ENCODE results near the gene CCDC144A.
"Not testable (repeated sequence)": the region's sequence is repeated elsewhere in the genome, so short reads cannot be mapped to it uniquely, and the experiment has no call there.

Gene CCDC144A

DNA sequence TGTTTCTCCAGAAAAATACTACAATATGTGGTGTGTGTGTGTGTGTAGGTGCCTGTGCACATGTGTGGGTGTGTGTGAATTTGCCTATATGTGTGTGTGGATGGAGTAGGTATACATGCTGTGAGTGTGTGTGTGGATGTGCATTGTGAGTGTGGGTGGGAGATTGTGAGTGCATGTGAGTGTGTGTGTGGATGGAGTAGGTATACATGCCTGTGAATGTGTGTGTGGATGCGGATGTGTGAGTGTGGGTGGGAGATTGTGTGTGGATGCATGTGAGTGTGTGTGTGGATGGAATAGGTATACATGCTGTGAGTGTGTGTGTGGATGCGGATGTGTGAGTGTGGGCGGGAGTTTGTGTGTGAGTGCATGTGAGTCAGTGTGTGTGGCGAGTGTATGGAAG lies 116.6 kb downstream of the CCDC144A start:
- not testable (repeated sequence) for H3F3A ChIP-seq (ENCODE audit: insufficient read depth, low read length); H3K36me3 ChIP-seq (ENCODE audit: insufficient read depth, low read length); H3K9me3 ChIP-seq (ENCODE audit: low read length); H3K9me2 ChIP-seq (ENCODE audit: low read depth, low read length); H3K27ac ChIP-seq (ENCODE audit: low read depth, low read length, poor library complexity, severe bottlenecking); H3K4me2 ChIP-seq (ENCODE audit: low read length); H3K79me2 ChIP-seq (ENCODE audit: insufficient read depth, low read length); H3K9ac ChIP-seq (ENCODE audit: low read length); H3K27me3 ChIP-seq (ENCODE audit: insufficient read depth, low read length); H2AFZ ChIP-seq (ENCODE audit: low read length); H3K4me3 ChIP-seq (ENCODE audit: low read depth, low read length, poor library complexity, severe bottlenecking); H3K4me1 ChIP-seq (ENCODE audit: insufficient read depth, low read length, severe bottlenecking); H4K20me1 ChIP-seq (ENCODE audit: insufficient read depth, low read length)

DNA sequence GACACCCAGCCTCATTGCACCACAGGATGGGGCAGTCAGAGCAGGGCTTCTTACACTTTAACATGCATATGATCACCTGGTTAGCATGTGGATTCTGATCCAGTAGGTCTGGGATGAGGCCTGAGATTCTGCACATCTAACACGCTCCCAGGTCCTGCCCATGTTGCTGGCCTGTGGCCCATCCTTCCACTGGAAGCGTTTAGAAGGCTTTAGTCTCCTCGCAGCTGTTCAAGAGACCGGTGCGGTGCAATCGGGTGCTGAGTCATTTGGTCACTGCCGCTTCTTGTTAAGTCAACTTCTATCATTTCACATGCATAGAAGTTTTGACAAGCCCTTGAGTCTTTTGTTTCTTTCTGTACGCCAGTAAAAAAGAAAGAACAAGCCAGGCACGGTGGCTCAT lies 117.6 kb downstream of the CCDC144A start:
- not testable (repeated sequence) for H3K27ac ChIP-seq (ENCODE audit: low read depth, low read length, poor library complexity, severe bottlenecking); H3K27me3 ChIP-seq (ENCODE audit: insufficient read depth, low read length); H3K9me3 ChIP-seq (ENCODE audit: low read length); H3K9me2 ChIP-seq (ENCODE audit: low read depth, low read length); H3K4me1 ChIP-seq (ENCODE audit: insufficient read depth, low read length, severe bottlenecking); H3K4me2 ChIP-seq (ENCODE audit: low read length); H3K9ac ChIP-seq (ENCODE audit: low read length); H3K4me3 ChIP-seq (ENCODE audit: low read depth, low read length, poor library complexity, severe bottlenecking); H2AFZ ChIP-seq (ENCODE audit: low read length); H3K36me3 ChIP-seq (ENCODE audit: insufficient read depth, low read length); H4K20me1 ChIP-seq (ENCODE audit: insufficient read depth, low read length); H3K79me2 ChIP-seq (ENCODE audit: insufficient read depth, low read length); H3F3A ChIP-seq (ENCODE audit: insufficient read depth, low read length)

DNA sequence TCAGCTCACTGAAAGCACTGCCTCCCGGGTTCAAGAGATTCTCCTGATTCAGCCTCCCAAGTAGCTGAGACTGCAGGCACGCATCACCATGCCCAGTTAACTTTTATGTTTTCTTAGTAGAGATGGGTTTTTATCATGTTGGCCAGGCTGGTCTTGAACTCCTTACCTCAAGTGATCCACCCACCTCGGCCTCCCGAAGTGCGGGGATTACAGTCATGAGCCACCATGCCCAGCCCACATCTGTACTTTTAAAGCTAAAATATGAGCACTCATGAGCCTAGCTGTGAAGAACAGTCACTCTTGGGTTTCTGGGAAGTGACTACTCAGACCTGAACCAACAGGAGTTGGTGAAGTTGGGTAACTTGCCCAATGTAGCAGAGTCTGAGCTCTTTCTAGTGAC lies 120.2 kb downstream of the CCDC144A start:
- not testable (repeated sequence) for H3K27ac ChIP-seq (ENCODE audit: low read depth, low read length, poor library complexity, severe bottlenecking); H2AFZ ChIP-seq (ENCODE audit: low read length); H3K4me1 ChIP-seq (ENCODE audit: insufficient read depth, low read length, severe bottlenecking); H3K4me3 ChIP-seq (ENCODE audit: low read depth, low read length, poor library complexity, severe bottlenecking); H3F3A ChIP-seq (ENCODE audit: insufficient read depth, low read length); H3K36me3 ChIP-seq (ENCODE audit: insufficient read depth, low read length); H4K20me1 ChIP-seq (ENCODE audit: insufficient read depth, low read length); H3K27me3 ChIP-seq (ENCODE audit: insufficient read depth, low read length); H3K4me2 ChIP-seq (ENCODE audit: low read length); H3K9ac ChIP-seq (ENCODE audit: low read length); H3K79me2 ChIP-seq (ENCODE audit: insufficient read depth, low read length); H3K9me2 ChIP-seq (ENCODE audit: low read depth, low read length); H3K9me3 ChIP-seq (ENCODE audit: low read length)

DNA sequence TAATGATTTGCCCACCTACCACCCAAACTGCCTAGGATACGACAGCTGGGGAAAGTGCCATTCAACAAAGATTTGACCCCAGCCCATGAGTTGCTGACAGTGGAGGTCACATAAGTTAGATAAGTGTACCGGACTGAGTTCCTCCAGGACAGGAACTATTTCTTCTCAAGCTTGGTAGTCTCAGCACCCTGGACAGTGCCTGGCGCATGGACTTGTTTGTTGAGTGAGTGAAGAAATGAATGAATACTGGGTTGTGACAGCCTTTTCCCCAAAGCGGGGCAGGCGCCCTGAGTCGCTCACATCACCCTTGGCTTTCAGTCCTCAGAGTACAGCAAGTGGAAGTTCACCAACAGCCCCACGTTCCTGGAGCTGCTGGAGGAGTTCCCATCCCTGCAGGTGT lies 122.1 kb downstream of the CCDC144A start:
- H3K4me1 ChIP-seq (ENCODE audit: insufficient read depth, low read length, severe bottlenecking); H3K27ac ChIP-seq (ENCODE audit: low read depth, low read length, poor library complexity, severe bottlenecking): not testable (repeated sequence)

DNA sequence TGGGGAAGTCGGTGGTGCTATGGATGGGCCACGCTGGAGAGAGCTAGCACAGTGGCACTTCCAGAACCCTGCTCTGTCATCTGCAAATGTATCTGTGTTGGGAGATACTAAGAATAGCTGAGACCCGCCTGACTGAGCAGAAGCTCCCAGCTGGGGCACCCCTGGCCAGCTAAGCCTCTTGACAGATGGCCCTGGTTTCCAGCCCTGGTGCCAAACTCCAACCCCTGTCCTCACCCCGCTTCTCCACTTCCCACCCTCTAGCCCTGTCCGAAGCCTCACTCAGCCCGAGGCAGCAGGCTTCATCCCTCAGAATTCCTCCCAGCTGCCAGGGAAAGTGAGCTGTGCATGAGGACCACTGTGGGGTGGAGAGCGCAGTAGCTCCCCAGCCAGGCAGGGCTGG lies 124.4 kb downstream of the CCDC144A start:
- no peaks in the 10 kb centered on the region for H3K79me2 ChIP-seq (ENCODE audit: insufficient read depth, low read length)
- H3K4me2 ChIP-seq (ENCODE audit: low read length) = no peak overlapping the region
- 0 out of 2 replicates have a peak, but pooled peaks cover 2% of the 10 kb centered on the region for H3K27me3 ChIP-seq (ENCODE audit: insufficient read depth, low read length)
- H3K36me3 ChIP-seq (ENCODE audit: insufficient read depth, low read length) = no peaks in the 10 kb centered on the region
- no peak overlapping the region for H3K27ac ChIP-seq (ENCODE audit: low read depth, low read length, poor library complexity, severe bottlenecking)
- no peak overlapping the region for H3K4me3 ChIP-seq (ENCODE audit: low read depth, low read length, poor library complexity, severe bottlenecking)
- H3K9ac ChIP-seq (ENCODE audit: low read length) = no peak overlapping the region
- H2AFZ ChIP-seq (ENCODE audit: low read length) = no peak overlapping the region
- H4K20me1 ChIP-seq (ENCODE audit: insufficient read depth, low read length) = no peaks in the 10 kb centered on the region
- no peaks in the 10 kb centered on the region for H3K4me1 ChIP-seq (ENCODE audit: insufficient read depth, low read length, severe bottlenecking)
- no peaks in the 10 kb centered on the region for H3F3A ChIP-seq (ENCODE audit: insufficient read depth, low read length)
- no peaks in the 10 kb centered on the region for H3K9me3 ChIP-seq (ENCODE audit: low read length)
- no peaks in the 10 kb centered on the region for H3K9me2 ChIP-seq (ENCODE audit: low read depth, low read length)
- TF ChIP-seq EZH2 (IDR thresholded peaks at IDR 0.05; ENCODE audit: borderline replicate concordance, low read length) = no peak
- TF ChIP-seq, protein P1, sequence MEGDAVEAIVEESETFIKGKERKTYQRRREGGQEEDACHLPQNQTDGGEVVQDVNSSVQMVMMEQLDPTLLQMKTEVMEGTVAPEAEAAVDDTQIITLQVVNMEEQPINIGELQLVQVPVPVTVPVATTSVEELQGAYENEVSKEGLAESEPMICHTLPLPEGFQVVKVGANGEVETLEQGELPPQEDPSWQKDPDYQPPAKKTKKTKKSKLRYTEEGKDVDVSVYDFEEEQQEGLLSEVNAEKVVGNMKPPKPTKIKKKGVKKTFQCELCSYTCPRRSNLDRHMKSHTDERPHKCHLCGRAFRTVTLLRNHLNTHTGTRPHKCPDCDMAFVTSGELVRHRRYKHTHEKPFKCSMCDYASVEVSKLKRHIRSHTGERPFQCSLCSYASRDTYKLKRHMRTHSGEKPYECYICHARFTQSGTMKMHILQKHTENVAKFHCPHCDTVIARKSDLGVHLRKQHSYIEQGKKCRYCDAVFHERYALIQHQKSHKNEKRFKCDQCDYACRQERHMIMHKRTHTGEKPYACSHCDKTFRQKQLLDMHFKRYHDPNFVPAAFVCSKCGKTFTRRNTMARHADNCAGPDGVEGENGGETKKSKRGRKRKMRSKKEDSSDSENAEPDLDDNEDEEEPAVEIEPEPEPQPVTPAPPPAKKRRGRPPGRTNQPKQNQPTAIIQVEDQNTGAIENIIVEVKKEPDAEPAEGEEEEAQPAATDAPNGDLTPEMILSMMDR (IDR thresholded peaks at IDR 0.05; ENCODE audit: low read length) = no peak

More for the DNA sequence above, 122.1 kb downstream of the CCDC144A start:
- not testable (repeated sequence) for H3K9me2 ChIP-seq (ENCODE audit: low read depth, low read length); H3K9me3 ChIP-seq (ENCODE audit: low read length); H4K20me1 ChIP-seq (ENCODE audit: insufficient read depth, low read length); H2AFZ ChIP-seq (ENCODE audit: low read length); H3K27me3 ChIP-seq (ENCODE audit: insufficient read depth, low read length); H3K4me3 ChIP-seq (ENCODE audit: low read depth, low read length, poor library complexity, severe bottlenecking); H3K4me2 ChIP-seq (ENCODE audit: low read length); H3K9ac ChIP-seq (ENCODE audit: low read length); H3F3A ChIP-seq (ENCODE audit: insufficient read depth, low read length); H3K36me3 ChIP-seq (ENCODE audit: insufficient read depth, low read length); H3K79me2 ChIP-seq (ENCODE audit: insufficient read depth, low read length)
